HG02642 (cell line): Measurements from ENCODE around the gene IDH3G.

ENCODE experiments used
- ATAC-seq: cut with Tn5 transposase; IDR thresholded peaks from one replicate; pipeline ENCODE4 v1.9.1; 2021; ENCODE audit warnings: mild to moderate bottlenecking; ENCODE audit not compliant: unreplicated experiment, poor library complexity

The IDH3G gene

DNA sequence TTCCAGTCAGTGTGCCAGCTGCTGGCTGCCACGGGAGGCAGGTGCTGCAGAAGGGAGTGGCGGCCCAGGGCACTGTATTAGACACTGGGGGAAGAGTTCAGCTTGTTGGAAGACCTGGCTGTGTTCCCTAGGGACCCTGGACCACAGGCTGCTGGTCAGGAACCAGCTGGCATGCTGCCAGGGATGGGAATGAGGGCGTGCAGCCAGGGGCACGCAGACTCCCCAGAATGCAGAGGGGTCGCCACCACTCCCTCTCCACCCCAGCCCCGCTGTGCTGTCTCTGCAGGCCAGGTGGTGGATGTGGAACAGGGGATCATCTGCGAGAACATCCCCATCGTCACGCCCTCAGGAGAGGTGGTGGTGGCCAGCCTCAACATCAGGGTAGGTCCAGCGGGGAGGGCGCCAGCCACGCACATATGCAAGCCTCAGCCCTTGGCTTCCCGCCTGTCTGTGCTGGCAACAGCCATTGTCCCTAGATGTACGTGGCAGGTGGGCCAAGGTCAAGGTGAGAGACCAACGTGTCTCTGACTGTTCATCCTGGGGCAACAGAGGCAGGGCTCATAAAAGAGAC, 57.2 kb downstream of the IDH3G start:
- no peak for ATAC-seq

DNA sequence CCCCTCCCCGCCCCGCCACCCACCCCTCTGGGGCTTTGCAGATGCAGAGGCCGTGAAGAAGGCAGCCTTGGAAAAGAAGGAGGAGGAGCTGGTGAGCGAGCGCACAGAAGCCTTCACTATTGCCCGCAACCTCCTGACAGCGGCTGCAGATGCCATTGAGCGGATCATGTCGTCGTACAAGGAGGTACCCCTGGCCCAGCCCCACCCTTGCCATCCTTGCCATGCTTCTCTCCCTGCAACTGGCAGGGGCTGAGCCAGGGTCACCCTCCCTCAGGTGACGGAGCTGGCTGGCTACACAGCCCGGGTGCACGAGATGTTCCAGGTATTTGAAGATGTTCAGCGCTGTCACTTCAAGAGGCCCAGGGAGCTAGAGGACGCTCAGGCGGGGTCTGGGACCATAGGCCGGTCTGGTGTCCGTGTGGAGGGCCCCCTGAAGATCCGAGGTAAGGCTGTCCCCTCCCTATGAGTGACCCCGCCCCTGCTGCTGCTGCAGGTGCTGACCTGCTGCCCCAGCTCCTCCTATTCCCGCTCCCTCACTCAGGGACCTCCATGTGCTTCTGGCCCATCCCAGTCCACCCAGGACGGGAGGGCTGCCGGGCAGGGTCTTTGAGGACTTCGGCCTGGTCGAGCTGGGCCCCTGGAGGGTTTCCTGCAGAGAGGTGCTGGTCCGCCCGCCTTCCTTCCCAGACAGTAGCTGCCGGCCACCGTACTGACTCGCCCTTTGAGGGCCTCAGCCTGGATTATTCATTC, 57.9 kb downstream of the IDH3G start:
- ATAC-seq, result no peak
